RWPE1 (cell line): ENCODE data around the gene DUSP12.

Source experiments
- CTCF ChIA-PET: fragments of 350-600 bp; sonication (Branson Sonifier 250); formaldehyde crosslinking; extraction: SDS; loops from one replicate; lab custom pipeline; 2021; lab: Yijun Ruan, JAX
- POLR2A ChIA-PET: fragments of 400-600 bp; formaldehyde crosslinking; extraction: SDS; loops from one replicate; lab custom pipeline; 2020; ENCODE audit warnings: antibody characterized with exemption; ENCODE audit not compliant: low non-redundant PET; lab: Yijun Ruan, JAX
- DNase-seq: peaks from one replicate; pipeline ENCODE4 v3.0.0; 2012; ENCODE audit warnings: low spot score
- H3K27ac ChIP-seq: fragments of 450-650 bp; 2 replicates; pipeline ENCODE4 v1.5.1; 2017
- TF ChIP-seq, protein P1 (sequence below): fragments of 450-650 bp; conservative IDR thresholded peaks from 2 replicates; pipeline ENCODE4 v1.5.1; 2017; ENCODE audit warnings: low read depth, mild to moderate bottlenecking

The DUSP12 gene

GRCh38 chr1:161740921-161741320 lies 8.7 kb upstream of the DUSP12 start:
- TF ChIP-seq, protein P1, sequence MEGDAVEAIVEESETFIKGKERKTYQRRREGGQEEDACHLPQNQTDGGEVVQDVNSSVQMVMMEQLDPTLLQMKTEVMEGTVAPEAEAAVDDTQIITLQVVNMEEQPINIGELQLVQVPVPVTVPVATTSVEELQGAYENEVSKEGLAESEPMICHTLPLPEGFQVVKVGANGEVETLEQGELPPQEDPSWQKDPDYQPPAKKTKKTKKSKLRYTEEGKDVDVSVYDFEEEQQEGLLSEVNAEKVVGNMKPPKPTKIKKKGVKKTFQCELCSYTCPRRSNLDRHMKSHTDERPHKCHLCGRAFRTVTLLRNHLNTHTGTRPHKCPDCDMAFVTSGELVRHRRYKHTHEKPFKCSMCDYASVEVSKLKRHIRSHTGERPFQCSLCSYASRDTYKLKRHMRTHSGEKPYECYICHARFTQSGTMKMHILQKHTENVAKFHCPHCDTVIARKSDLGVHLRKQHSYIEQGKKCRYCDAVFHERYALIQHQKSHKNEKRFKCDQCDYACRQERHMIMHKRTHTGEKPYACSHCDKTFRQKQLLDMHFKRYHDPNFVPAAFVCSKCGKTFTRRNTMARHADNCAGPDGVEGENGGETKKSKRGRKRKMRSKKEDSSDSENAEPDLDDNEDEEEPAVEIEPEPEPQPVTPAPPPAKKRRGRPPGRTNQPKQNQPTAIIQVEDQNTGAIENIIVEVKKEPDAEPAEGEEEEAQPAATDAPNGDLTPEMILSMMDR, result no peak
- DNase-seq, result no peak
- ChIA-PET CTCF (interaction anchor here (0.5 to 1.2 kb wide), 4 partner anchors 12 to 693 kb away, joined by 3 to 5 read pairs (median 4); partner anchors contain the start of gene FCGR2A), POLR2A (no interaction called here)
- H3K27ac ChIP-seq, result no peak overlapping the region

DNA sequence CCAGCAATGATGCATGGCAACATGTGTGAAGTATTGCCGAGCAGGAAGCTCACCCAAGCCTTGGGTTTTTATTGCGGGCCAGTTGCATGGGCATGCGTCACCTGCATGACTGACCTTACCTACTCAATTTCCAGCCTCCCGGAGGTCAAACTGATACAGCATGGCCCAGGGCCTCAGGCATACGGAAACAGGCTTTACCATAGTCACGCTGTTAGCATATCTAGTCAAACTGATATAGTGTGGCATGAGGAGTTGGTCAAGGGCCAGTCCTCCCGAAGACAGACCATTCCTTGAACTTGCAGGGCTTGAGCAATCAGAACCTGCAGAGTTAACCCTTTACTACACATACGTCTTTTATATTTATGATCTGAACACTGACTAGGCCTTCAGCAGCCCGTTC lies 6.4 kb upstream of the DUSP12 start:
- TF ChIP-seq, protein P1, result no peak
- ChIA-PET POLR2A (no interaction called here), CTCF (interaction anchor here (0.7 kb wide), 1 partner anchor 294 kb away, joined by 3 read pairs; no protein-coding TSS in a partner anchor)
- DNase-seq, result no peak
- no peak overlapping the region for H3K27ac ChIP-seq

DNA sequence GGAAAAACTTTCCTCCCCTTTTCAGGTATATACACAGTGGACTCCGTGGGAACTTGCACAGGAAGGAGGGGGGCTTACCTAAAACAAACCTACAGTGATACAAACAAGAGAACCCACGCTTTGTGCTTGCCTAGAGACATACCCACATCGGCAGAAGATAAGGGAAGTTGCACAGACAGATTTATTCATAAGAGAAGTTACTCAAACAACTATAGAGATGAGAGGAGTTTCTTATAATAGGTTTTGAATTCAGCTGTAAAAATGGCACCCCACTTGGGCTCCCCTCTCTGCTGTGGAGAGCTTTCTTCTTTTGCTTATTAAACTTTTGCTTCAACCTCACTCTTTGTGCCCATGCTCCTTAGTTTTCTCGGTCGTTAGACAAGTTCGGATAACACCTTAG lies 1.8 kb upstream of the DUSP12 start:
- TF ChIP-seq, protein P1, result no peak
- DNase-seq, result no peak
- H3K27ac ChIP-seq, result no peak overlapping the region
- POLR2A ChIA-PET, result no interaction called here
- CTCF ChIA-PET, result no interaction called here

DNA sequence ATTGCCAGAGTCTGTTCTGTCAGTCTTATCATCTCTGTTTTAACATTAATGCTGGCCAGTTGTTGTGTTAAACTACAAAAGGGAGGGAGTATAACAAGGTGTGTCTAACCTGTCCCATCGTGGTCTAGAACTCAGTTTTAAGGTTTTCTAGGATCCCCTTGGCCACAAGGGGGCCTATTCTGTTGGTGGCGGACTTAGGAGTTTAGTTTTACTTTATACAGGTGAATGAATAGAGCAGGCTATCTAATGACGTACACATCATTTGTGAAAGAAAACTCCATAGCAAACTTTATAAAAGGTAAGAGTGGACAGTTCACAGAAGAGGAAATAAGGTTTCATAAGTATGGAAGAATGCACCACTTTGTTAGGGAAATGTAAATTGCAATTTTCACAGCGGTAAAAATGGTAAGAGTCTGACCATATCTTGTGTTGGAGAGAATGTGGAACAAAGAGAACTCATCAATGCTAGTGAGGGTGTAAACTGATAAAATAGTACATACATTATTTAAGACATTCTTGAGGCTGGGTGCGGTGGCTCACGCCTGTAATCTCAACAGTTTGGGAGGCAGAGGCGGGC lies 14.0 kb downstream of the DUSP12 start:
- H3K27ac ChIP-seq, result no peak overlapping the region
- CTCF ChIA-PET, result no interaction called here
- TF ChIP-seq, protein P1, result peak; percentile 43
- peak; percentile 28 for DNase-seq
- POLR2A ChIA-PET, result no interaction called here

DNA sequence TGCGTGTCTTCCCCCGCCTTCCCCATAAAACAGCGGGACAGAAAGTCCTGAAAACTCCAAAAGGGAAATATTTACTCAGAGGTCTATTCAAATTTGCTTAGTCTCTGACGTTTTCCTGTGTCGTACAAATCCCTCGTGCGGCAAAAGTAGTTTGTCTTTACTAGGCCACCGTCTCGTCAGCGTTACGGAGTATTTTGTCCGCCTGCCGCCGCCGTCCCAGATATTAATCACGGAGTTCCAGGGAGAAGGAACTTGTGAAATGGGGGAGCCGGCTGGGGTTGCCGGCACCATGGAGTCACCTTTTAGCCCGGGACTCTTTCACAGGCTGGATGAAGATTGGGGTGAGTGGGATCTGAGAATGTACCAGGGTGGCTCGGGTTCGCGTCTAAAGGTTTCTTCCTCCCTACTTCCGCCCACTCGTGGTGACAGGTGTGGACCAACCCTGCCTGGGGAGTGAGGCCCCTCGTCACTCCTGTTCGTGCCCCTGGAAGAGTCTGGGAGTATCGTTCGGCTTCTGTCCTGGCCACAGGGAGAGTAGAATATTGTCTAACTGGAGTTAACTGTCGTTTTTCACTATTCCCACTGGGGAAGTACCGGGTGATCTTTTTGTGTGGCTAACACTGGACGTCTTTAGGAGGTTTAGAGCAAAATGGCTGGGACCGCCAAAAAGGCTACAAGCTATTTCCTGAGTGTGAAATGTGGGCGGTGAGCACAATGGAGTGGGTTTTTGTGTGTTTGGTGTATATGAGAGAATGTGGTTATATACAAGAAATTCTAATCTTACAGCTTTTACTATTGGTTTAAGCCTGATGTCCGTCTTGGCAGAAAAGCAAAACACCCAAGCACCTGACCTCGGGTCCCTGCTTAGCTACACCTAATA lies 16.8 kb downstream of the DUSP12 start, which contains the start of gene ATF6:
Gene ATF6 (plus strand): TSS at position 219 of the 880 bp plus-strand sequence. CDS start 41 bp downstream, at position 260.
- ChIA-PET CTCF (interaction anchor here (0.6 to 0.7 kb wide), 3 partner anchors 10 to 520 kb away, joined by 3 to 6 read pairs (median 4); no protein-coding TSS in a partner anchor), POLR2A (no interaction called here)
- TF ChIP-seq, protein P1, result no peak
- peak; percentile 76 for DNase-seq
- H3K27ac ChIP-seq, result peak within 1 kb of the TSS; percentile 78

GRCh38 chr1:161768461-161768860 lies 18.9 kb downstream of the DUSP12 start:
- ChIA-PET POLR2A (no interaction called here), CTCF (no interaction called here)
- no peak for DNase-seq
- TF ChIP-seq, protein P1, result no peak
- no peak overlapping the region for H3K27ac ChIP-seq
